Astrocyte (in vitro differentiated cells and primary cell): ENCODE data around the gene UAP1L1. TPM values are rescaled to one million over a fixed set of nuclear protein-coding genes. Genes with fewer than 3 reads are reported as not detected.

ENCODE experiments used
- DNase-seq: peaks from one replicate; pipeline ENCODE4 v3.0.0-alpha.2; 2010; ENCODE audit warnings: low read depth
- FAIRE-seq: peaks from 2 replicates; lab custom pipeline; 2011; peaks lifted over from hg19 to GRCh38; lab: Jason Lieb, UNC
- H2AFZ ChIP-seq: 2 replicates; pipeline ENCODE4 v1.6.0; 2012; ENCODE audit warnings: low read depth, low read length, inconsistent platforms
- H3K27ac ChIP-seq: 2 replicates; pipeline ENCODE4 v1.5.1; 2011; ENCODE audit warnings: low read depth, low read length, inconsistent platforms
- H3K27me3 ChIP-seq: 2 replicates; pipeline ENCODE4 v1.6.0; 2011; ENCODE audit warnings: low read length, inconsistent platforms; ENCODE audit not compliant: insufficient read depth
- H3K36me3 ChIP-seq: 2 replicates; pipeline ENCODE4 v1.5.1; 2011; ENCODE audit warnings: low read length, inconsistent platforms; ENCODE audit not compliant: insufficient read depth
- H3K4me1 ChIP-seq: 2 replicates; pipeline ENCODE4 v1.5.1; 2011; ENCODE audit warnings: low read length, inconsistent platforms; ENCODE audit not compliant: insufficient read depth
- H3K4me2 ChIP-seq: 2 replicates; pipeline ENCODE4 v1.6.0; 2012; ENCODE audit warnings: low read length, inconsistent platforms
- H3K4me3 ChIP-seq: 2 replicates; pipeline ENCODE4 v1.5.1; 2011; ENCODE audit warnings: low read depth, mild to moderate bottlenecking, low read length, inconsistent platforms; ENCODE audit not compliant: insufficient read depth
- H3K79me2 ChIP-seq: 2 replicates; pipeline ENCODE4 v1.6.0; 2012; ENCODE audit warnings: mild to moderate bottlenecking, low read length, inconsistent platforms; ENCODE audit not compliant: insufficient read depth
- H3K9ac ChIP-seq: 2 replicates; pipeline ENCODE4 v1.6.0; 2012; ENCODE audit warnings: mild to moderate bottlenecking, low read length, inconsistent platforms
- H3K9me3 ChIP-seq: 2 replicates; pipeline ENCODE4 v1.5.1; 2012; ENCODE audit warnings: low read depth, mild to moderate bottlenecking, low read length, inconsistent platforms; ENCODE audit not compliant: insufficient read depth
- H4K20me1 ChIP-seq: 2 replicates; pipeline ENCODE4 v1.6.0; 2012; ENCODE audit warnings: low read length, inconsistent platforms; ENCODE audit not compliant: insufficient read depth
- H3K27ac Mint-ChIP-seq: one replicate; pipeline ENCODE4 v1.8.0; 2021; ENCODE audit warnings: mild to moderate bottlenecking, mixed read lengths; ENCODE audit not compliant: unreplicated experiment
- H3K27me3 Mint-ChIP-seq: one replicate; pipeline ENCODE4 v1.8.0; 2021; ENCODE audit warnings: low read depth, mixed read lengths; ENCODE audit not compliant: unreplicated experiment
- H3K36me3 Mint-ChIP-seq: one replicate; pipeline ENCODE4 v1.8.0; 2021; ENCODE audit warnings: low read depth, mixed read lengths; ENCODE audit not compliant: unreplicated experiment
- H3K4me1 Mint-ChIP-seq: one replicate; pipeline ENCODE4 v1.8.0; 2021; ENCODE audit warnings: low read depth, mixed read lengths; ENCODE audit not compliant: unreplicated experiment
- H3K4me3 Mint-ChIP-seq: one replicate; pipeline ENCODE4 v1.8.0; 2021; ENCODE audit warnings: mild to moderate bottlenecking, moderate library complexity, mixed read lengths; ENCODE audit not compliant: unreplicated experiment
- H3K9me3 Mint-ChIP-seq: one replicate; pipeline ENCODE4 v1.8.0; 2021; ENCODE audit warnings: mild to moderate bottlenecking, mixed read lengths; ENCODE audit not compliant: unreplicated experiment
- CTCF ChIP-seq: IDR thresholded peaks from 2 replicates; pipeline ENCODE4 v1.5.1; 2011; ENCODE audit warnings: low read depth, mild to moderate bottlenecking, inconsistent platforms, low read length, moderate library complexity; ENCODE audit not compliant: insufficient read depth
- EZH2 ChIP-seq: IDR thresholded peaks from 2 replicates; pipeline ENCODE4 v1.6.1; 2012; ENCODE audit warnings: mild to moderate bottlenecking, low read length, inconsistent platforms; ENCODE audit not compliant: insufficient read depth
- total RNA-seq: library from RNA; stranded (reverse); gene quantifications from 2 replicates; pipeline ENCODE4 v1.2.1, GENCODE V29; 2021

UAP1L1 gene
- total RNA-seq, 1 donor from 2014 or later = 4.0 TPM

- no peaks in the 10 kb centered on the region for H3K9me3 Mint-ChIP-seq
- Histone ChIP-seq H2AFZ (no peak overlapping the region), H4K20me1 (peaks cover 18% of the 10 kb centered on the region), H3K9ac (no peak overlapping the region), H3K4me2 (no peak overlapping the region), H3K4me1 (peaks cover 16% of the 10 kb centered on the region), H3K4me3 (no peak overlapping the region), H3K79me2 (peaks cover 8% of the 10 kb centered on the region), H3K27ac (no peak overlapping the region), H3K9me3 (no peaks in the 10 kb centered on the region), H3K27me3 (no peaks in the 10 kb centered on the region), H3K36me3 (no peaks in the 10 kb centered on the region)
- no peak overlapping the region for H3K27ac Mint-ChIP-seq
- H3K4me3 Mint-ChIP-seq = no peak overlapping the region
- FAIRE-seq = no peak
- no peak for DNase-seq
- peaks cover 5% of the 10 kb centered on the region for H3K36me3 Mint-ChIP-seq
- H3K4me1 Mint-ChIP-seq = no peaks in the 10 kb centered on the region
- peaks cover 35% of the 10 kb centered on the region for H3K27me3 Mint-ChIP-seq
- TF ChIP-seq EZH2 (no peak), CTCF (no peak)
Measured at GRCh38 chr9:137075275-137075775, 2.0 kb upstream of the UAP1L1 start.

- peak overlapping the region; percentile 66 for H3K4me3 Mint-ChIP-seq
- peaks cover 3% of the 10 kb centered on the region for H3K36me3 Mint-ChIP-seq
- H3K4me1 ChIP-seq = peaks cover 10% of the 10 kb centered on the region
- no peak overlapping the region for H3K27ac Mint-ChIP-seq
- peaks cover 18% of the 10 kb centered on the region for H4K20me1 ChIP-seq
- H3K9ac ChIP-seq = peak overlapping the region; percentile 52
- H3K4me1 Mint-ChIP-seq = no peaks in the 10 kb centered on the region
- H2AFZ ChIP-seq = peak overlapping the region; percentile 63
- peaks cover 3% of the 10 kb centered on the region for H3K36me3 ChIP-seq
- H3K4me3 ChIP-seq = peak overlapping the region; percentile 42
- H3K9me3 ChIP-seq = no peaks in the 10 kb centered on the region
- H3K27ac ChIP-seq = no peak overlapping the region
- H3K4me2 ChIP-seq = peak overlapping the region; percentile 89
- TF ChIP-seq CTCF (no peak), EZH2 (no peak)
- no peaks in the 10 kb centered on the region for H3K27me3 ChIP-seq
- no peak for DNase-seq
- H3K79me2 ChIP-seq = peaks cover 8% of the 10 kb centered on the region
- H3K9me3 Mint-ChIP-seq = no peaks in the 10 kb centered on the region
- peaks cover 33% of the 10 kb centered on the region for H3K27me3 Mint-ChIP-seq
- FAIRE-seq = no peak
Measured at GRCh38 chr9:137076636-137077009, 694 bp upstream of the UAP1L1 start.

- H3K9me3 ChIP-seq = no peaks in the 10 kb centered on the region
- H3K79me2 ChIP-seq = peaks cover 8% of the 10 kb centered on the region
- H3K4me1 Mint-ChIP-seq = peaks cover 3% of the 10 kb centered on the region
- TF ChIP-seq EZH2 (no peak), CTCF (no peak)
- H3K27me3 ChIP-seq = no peaks in the 10 kb centered on the region
- peak overlapping the region; percentile 73 for H3K4me3 Mint-ChIP-seq
- FAIRE-seq = no peak
- no peak overlapping the region for H3K27ac Mint-ChIP-seq
- peaks cover 20% of the 10 kb centered on the region for H3K4me1 ChIP-seq
- no peak overlapping the region for H3K27ac ChIP-seq
- peak overlapping the region; percentile 64 for H3K9ac ChIP-seq
- no peaks in the 10 kb centered on the region for H3K9me3 Mint-ChIP-seq
- H3K36me3 ChIP-seq = peaks cover 3% of the 10 kb centered on the region
- H3K36me3 Mint-ChIP-seq = peaks cover 6% of the 10 kb centered on the region
- no peak for DNase-seq
- H2AFZ ChIP-seq = peak overlapping the region; percentile 63
- H3K4me2 ChIP-seq = peak overlapping the region; percentile 89
- peaks cover 20% of the 10 kb centered on the region for H4K20me1 ChIP-seq
- H3K27me3 Mint-ChIP-seq = peaks cover 33% of the 10 kb centered on the region
- H3K4me3 ChIP-seq = peak overlapping the region; percentile 64
Measured at GRCh38 chr9:137077758-137078693, 709 bp downstream of the UAP1L1 start.
